Stimulated activated CD4-positive, alpha-beta T cell treated with anti-CD3 and anti-CD28 coated beads, Interleukin-15, amount 100 ng/mL, for 1 hour (primary cell): ENCODE measurements around the gene SH3PXD2B.
"Not testable (repeated sequence)": the region's sequence is repeated elsewhere in the genome, so short reads cannot be mapped to it uniquely, and the experiment has no call there.

ENCODE experiments used
- DNase-seq, 2 donors: peaks; one replicate each; pipeline ENCODE4 v3.0.0-alpha.2; 2020; ENCODE audit warnings: low read depth in 1 of 2, low spot score in 1 of 2

The SH3PXD2B gene

DNA sequence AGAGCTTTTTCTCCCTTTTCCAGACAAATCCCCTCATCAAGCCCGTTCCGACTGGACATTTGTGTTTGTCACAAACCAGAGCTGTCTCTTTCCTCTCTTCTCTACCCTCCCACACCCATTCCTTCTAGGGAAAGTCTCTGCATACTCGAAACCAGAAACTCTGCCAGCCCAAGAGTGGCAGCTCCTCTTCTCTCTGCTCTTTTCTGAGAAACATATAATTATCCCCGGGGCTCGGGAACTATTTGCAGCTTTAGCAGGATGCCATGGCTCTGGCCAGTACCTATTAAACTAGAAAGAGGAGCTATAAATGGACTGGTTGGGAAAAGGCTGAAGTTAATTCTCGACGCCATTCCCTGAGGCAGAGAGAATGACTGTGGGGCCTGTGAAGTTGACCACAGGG, 82.6 kb downstream of the SH3PXD2B start:
- DNase-seq: no peak

DNA sequence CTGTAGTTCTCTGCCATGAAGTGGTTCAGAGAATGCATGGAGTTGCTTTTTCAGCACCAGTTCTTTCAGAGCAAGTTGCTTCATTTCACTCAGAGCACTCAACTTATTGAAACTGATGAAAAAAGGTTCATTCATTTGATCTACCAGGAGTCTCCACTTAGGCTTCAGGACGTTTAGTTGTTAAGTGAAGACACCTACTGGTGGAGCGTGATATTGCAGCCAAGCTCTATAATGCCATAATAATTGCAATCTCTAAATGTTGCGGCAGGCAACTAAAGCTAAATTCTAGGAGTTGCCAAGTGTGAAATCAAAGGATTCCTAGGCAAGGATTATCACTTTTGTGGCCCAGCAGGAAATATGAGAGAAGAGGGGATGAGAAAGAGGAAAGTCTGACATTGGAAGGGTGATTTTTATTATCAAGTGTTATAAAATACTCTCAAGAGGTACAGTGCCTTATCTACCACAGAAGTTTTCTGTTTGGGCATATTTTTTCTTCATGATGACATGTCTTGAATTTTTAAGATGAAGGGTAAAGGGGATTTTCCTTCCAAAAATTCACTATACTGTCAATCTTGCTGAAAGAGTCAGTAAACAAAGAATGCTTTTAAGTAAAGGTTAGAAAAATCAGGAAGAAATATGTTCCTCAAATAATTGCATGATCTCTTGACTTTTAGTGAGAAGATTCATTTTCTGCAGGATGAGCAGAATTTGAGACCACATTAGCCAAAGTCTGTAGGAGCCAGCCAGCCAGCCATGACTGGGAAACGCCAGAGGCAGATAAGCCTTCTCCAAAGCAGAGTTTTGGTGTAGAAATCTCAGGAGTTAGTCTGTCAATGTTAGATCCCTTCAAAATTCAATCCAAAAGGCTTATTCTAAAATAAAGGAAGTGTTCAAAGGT, 83.4 kb downstream of the SH3PXD2B start:
- DNase-seq: no peak

DNA sequence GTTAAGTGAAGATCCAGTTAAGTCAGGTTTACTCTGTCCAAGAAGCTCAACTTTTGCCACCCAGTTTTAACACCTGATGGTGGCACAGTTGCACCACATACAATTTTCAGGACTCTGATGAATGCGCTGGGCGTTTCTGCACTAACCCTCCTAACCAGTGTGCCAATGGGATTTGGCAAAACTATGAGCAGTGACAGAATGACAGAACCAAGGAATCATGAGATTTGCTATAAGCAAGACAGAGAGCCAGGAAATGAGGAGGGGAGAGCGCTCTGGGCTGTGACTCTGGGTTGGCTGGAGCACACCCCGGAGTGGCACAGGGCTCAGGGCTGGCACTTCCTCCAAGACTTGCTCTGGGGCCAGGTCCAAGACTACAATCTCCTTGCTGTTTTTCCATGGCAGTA, 84.1 kb downstream of the SH3PXD2B start:
- no peak for DNase-seq

DNA sequence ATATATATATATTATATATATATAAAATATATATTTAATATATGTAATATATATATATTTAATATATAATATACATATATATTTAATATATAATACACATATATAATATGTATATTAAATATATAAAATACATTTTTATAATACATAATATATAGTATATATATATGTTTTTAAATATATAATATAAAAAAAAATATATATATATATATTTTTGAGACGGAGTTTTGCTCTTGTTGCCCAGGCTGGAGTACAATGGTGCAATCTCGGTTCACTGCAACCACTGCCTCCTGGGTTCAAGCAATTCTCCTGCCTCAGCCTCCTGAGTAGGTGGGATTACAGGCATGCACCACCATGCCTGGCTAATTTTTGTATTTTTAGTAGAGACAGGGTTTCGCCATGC, 85.6 kb downstream of the SH3PXD2B start:
- not testable (repeated sequence) for DNase-seq

DNA sequence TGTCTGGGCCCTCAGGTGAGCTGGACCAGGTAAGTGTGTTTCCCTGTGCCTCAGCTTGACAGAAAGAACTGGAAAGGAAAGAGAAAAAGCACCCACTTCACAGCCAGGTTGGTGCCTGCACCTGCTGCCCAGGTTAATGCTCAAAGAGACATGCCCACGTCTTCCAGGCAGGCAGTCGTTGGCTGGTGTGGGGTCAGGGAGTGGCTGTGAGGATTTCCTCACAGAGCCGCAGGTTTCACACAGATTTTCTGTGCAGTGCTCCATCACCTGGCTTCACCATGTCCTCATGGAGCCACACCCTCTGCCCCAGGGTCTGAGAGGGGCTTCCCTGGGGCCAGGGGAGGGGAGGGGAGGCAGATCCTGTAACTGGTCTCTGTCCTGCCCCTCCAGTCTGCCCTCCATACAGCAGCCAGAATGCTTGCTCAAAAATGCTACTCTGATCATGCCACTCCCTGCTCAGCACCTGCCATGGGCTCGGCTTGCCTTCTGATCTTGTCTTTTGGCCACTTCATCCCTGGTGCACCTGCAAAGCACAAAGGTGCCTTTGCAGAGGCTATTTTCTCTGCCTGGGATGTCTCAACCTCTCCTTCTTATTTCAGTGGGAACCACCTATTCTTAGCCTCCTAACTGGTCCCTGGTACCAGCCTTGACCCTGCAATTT, 88.2 kb downstream of the SH3PXD2B start:
- no peak for DNase-seq

DNA sequence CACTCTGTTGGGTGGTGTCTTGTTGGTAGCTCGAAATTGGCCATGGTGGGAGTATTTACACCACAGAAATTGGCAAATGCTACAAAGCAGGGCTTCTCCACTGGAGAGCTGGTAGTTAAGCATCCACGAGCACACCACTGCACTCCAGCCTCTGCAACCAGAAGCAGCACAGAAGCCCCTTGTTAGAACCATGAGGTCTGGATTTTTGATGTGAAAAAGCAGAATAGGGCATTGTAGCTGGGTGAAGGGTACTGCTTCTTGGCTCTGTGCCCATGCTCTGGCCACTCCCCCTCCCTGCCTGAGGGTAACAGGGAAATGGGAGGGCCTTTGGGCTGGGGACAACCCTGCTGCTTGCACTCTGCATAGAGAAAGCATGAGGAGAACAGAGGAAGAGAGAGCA, 89.6 kb downstream of the SH3PXD2B start:
- DNase-seq: no peak

DNA sequence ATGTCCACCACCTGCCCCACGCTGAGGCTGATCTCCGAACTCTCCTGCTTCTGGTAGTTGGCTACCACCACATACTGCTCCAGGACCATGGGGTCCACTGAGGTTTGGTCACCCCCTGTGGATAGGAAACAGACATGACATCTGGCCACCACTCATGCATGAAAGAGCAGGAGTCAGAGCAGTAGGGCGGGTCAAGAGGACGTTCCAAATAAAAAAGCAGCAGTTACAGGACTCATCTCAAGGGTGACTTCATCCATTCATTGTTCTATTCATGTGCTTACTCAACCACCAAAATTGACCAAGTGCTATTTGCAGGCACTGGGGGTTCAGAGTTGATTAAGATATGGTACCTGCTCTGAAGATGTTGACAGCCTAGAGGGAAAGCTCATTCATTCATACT, 91.6 kb downstream of the SH3PXD2B start:
- DNase-seq: no peak

DNA sequence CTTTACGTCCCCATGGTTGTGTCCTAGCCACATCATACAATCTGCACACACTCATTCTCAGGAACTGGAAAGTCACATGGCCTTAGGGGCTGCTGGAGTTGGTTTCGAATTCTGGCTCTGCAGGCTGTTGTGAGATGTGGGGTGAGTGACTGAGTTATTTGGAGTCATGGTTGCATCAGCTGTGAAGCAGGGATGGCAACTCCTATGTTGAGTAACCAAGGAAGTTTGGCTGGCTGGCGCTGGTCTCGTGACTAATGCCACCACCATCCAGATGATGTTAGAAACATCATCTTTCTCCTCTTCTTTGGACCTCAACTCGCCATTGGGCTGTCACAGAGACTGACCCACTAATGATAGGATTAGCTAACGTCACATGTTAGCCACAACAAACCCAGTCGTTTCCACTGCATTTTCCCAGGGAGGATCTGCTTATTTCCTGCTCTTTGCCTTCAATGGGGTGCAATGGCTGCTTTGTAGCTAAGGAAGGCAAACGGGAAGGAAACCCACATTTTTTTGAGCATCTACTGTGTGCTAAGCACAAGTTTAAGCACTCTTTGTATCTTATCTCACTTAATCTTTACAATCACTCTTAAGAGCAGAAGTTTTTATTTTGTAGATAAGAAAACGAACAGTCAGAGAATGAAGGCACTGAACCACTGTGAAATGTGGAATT, 92.6 kb downstream of the SH3PXD2B start:
- DNase-seq: no peak

DNA sequence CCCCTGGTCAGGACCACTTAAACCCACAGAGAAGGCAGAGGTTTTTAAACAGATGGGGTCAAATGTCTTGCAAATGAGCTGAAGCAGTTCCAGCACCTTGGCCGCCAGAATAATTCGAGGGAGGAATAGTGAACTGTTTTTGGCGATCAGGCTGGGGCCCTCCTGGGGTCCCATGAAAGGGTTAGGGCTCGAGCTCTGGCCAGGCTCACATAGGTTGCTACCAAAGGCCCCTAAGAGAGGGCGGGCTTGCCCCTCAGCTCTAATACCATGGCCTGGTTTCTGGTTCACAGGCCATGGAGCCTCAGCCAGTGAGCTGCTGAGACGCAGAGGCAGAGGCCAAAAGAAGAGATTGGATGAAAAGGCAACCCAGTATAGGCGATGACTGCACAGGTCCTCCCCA, 96.0 kb downstream of the SH3PXD2B start:
- DNase-seq: no peak

DNA sequence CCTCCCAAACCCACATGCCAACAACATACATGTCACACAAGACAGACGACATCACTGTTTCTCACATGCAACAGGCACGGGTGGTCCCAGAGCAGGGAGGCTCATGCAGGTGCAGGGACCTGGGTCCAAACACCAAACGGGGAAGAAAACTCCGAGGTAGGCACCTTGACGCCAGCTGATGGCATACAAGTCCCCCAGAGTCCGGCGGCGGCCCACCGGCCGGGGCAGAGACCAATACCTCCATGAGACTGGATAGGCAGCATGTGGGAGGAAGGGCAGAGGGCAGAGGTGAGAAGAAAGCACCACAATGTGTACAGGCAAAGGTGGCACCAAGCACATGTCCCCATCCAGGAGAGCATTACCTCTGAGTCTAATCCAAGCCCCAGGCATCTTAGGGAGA, 97.8 kb downstream of the SH3PXD2B start:
- no peak for DNase-seq

DNA sequence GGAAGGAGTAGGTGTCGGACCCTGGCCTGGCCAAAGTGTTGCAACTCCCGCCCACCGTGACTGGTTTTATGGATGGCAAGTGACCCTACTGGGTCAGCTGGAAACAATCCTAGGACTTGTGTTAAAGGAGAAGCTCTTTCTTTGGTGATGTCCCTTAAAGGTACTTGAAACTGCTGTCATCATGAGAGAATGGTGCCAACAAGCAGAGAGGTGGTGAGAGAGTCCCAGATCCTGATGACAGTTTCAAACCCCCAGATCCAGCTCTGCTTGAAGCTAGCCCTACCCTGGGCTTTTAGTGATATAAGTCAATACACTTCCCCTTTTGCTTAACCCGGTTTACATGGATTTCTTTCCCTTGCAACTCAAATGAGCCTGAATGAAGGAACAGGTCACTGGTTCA, 98.3 kb downstream of the SH3PXD2B start:
- DNase-seq: no peak

DNA sequence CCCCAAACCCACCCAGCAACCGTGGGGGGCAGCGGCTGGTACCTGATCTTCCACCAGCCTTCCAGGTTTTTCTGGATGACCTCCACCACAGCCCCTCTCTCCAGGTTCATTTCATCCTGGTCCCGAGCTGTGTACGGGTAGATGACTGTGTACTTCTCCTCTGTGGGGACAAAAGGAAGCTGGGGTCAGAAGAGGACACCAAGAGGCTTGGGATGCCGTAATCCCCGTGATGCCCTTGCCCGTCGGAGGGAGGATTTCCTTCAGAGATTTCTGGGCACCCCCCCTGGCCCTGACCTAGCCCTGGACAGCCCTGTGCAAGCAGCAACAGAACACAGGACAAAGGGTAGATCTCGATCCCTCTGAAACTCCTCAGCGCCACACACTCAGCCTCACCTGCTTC, 100.5 kb downstream of the SH3PXD2B start:
- DNase-seq: no peak

DNA sequence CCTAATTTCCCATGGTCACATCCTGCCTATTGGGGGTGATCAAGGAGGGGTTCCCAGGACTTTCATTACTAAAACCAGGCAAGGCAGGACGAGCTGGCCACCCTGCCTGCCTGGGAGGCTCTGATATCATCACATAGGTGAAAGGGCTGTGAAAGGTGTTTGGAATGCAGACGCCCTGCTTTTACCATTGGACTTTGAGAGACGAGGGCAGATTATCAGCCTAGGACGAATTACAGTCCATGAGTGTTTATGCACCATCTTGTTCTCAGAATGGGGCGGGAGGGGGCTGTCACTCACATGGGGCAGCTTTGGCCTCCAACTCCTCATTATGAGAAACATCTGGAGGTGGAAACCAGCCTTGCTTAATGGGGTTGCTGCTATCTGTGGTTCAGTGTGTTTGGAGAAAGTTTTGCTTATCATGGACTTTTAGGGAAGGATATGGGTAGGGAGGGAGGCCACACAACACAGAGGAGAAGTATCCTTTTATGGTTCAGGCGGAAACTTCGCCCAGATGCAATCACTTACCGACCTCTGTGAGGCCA, 101.0 kb downstream of the SH3PXD2B start:
- DNase-seq: no peak

DNA sequence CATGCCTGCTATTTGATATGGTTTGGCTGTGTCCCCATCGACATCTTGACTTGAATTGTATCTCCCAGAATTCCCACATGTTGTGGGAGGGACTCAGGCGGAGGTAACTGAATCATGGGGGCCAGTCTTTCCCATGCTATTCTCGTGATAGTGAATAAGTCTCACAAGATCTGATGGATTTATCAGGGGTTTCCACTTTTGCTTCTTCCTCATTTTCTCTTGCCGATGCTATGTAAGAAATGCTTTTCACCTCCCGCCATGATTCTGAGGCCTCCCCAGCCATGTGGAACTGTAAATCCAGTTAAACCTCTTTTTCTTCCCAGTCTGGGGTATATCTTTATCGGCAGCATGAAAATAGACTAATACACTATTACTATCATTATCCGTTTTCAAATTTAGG, 101.8 kb downstream of the SH3PXD2B start:
- not testable (repeated sequence) for DNase-seq

DNA sequence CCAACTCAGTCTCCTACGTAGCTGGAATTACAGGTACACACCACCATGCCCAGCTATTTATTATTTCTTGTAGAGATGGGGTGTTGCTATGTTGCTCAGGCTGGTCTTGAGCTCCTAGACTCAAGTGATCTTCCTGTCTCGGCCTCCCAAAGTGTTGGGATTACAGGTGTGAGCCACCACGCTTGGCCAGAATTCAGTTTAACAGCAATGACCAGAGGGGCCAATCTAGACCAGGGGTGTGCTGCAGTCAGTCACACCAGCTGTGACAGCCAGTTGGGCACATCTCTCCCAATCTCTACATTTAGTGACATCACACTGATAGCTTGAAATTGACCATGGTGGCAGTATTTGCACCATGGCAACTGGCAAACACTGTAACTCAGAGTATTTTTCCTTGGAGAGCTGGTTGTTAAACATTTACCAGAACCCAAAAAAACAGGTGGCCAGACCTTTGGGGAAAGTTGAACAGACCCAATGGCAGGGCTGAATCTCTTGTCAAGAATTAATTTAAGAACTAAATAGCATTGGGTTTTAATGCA, 103.0 kb downstream of the SH3PXD2B start:
- no peak for DNase-seq

DNA sequence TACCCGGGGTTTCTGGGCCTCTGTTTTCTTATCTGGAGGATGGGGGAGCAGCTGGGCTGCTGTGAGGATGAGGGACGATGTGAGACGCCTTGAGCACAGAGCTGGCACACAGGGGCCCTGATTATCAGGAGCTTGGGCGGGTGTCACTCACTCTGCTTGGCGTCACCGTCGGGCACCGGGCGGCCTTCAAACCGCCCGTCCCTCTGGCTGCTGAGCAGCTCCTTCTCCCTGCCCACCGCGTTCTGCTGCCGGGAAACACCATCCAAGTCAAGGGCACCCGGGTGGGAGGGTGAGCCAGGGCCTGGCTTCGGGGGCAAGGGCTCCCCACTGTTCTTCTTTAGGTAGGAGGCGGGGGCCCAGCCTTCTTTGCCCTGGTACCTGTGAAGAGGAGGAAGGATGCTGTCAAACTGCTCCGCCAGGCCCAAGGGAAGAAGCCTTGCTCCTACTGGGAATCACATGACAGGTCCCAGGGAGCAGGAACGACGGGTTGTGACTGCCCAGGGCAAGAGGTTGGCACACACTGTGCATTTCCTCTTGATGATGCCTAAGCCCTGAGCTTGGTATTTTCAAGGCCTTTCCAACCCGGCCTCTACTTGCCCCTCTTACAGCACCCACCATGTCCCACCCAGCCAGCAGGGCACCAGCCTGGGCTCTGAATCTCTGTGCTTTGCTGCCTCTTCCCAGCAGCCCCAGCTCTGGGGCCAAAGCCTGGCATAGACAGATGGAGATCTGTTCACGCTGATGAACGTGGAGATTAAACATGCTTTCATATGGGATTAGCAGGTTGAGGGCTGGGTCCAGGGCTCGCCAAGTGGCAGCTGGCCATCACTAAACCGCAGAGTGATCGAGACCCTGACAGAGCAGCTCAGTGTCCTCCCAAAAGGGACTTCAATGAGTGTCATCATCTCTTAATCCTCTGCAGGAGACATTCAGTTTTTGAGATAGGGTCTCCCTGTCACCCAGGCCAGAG, 103.8 kb downstream of the SH3PXD2B start:
- DNase-seq: no peak

DNA sequence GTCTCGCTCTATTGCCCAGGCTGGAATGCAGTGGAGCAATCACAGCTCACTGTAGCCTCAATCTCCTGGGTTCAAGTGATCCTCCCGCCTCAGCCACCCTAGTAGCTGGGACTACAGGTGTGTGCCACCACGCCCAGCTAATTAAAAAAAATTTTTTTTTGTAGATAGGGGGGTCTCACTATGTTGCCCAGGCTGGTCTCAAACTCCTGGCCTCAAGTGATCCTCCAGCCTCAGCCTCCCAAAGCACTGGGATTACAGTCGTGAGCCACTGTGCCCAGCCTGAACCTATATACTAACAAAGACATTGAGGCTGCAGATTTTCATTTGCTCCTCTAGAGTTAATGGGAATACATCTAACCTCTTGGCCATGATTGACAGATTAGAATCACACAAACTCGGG, 105.6 kb downstream of the SH3PXD2B start:
- DNase-seq: not testable (repeated sequence)

DNA sequence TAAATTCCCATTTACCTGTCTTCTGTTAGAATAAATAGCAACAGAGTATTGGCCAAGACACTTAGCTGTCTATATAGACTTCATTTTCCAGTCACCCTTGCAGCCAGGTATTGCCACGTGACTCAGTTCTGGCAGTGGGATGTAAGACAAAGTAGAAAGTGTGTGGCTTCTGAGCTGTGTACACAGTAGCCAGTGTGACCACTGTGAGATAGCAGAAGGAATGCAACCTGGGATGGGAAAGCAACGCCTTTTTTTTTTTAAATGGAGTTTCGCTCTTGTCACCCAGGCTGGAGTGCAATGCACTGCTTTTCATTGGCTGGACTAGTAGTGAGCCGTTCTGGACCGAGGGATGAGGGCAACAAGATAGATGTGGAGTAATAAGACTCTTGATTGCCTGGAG, 106.2 kb downstream of the SH3PXD2B start:
- DNase-seq: no peak

DNA sequence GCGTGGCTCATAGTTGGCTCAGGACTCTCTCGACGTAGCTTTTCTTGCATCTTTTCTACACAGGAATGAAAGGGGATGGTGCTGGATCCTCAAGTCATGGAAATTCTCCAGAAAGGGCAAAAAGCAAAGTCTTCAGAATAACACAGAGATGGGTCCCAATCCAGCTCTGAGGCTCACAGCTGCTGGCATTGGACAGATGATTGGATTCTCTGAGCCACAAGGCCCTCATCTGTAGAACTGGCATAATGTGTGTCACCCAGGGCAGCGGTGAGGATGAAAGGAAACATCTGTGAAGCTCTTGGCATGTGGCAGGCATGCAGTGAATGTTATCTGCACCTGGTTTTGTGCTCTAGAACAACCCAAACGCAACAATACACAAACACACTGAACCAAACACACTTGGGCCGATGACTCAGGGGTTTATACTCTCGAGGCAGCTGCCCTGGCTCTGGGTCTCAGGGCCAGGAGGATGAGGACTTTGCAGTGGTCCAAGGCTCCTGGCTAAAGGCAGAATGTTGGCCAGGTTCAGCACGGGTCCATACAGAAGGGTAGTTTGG, 106.8 kb downstream of the SH3PXD2B start:
- DNase-seq: no peak

DNA sequence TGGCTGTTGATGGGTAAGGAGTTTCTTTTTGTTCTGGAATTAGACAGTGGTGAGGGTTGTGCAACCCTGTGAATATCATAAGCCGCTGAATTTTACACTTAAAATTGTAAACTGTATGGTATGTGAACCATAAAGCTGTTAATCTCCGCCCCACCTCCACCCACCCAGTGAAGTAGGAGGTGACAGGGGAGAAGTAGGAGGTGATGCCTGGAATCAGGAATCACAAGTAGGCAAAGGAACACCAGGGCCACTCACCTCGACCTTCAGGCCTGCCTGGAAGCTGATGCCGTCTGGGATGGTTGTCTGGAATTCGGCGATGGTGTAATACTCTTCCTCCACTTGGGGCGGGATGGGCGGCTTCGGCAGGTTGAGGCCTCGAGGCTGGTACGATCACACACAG, 108.4 kb downstream of the SH3PXD2B start:
- no peak for DNase-seq
